ENCODE results near the gene RUNX2. TPM values are rescaled to one million over a fixed set of nuclear protein-coding genes. Genes with fewer than 3 reads are reported as not detected.

The RUNX2 gene
- total and polyA plus RNA-seq, 2 experiments from 2014 or later, result 0.66 to 1.7 TPM

DNA sequence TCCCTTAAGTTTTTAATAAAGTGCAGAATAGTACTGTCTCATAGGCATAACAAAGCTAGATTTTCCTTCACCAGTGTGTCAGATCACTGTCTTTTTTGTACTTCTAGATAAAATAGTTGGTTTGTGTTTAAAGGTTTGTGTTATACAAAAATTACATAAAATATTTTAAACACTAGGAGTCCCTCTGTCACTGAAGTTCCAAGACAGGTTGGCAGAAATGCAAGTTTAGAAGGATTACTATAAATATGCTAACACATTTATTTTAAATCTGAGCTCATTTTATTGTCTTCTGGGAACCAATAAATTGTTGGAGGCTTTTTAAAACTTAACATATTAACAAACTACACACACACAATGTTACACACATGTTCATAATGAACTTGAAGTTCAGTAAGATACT, 30.8 kb upstream of the RUNX2 start (continued):
- TF ChIP-seq CTCF (conservative IDR thresholded peaks at IDR 0.05; ENCODE audit: low read depth in 2 of 2), result no peak
- TF ChIP-seq, protein P1, sequence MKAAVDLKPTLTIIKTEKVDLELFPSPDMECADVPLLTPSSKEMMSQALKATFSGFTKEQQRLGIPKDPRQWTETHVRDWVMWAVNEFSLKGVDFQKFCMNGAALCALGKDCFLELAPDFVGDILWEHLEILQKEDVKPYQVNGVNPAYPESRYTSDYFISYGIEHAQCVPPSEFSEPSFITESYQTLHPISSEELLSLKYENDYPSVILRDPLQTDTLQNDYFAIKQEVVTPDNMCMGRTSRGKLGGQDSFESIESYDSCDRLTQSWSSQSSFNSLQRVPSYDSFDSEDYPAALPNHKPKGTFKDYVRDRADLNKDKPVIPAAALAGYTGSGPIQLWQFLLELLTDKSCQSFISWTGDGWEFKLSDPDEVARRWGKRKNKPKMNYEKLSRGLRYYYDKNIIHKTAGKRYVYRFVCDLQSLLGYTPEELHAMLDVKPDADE (IDR thresholded peaks at IDR 0.05), result no peak

DNA sequence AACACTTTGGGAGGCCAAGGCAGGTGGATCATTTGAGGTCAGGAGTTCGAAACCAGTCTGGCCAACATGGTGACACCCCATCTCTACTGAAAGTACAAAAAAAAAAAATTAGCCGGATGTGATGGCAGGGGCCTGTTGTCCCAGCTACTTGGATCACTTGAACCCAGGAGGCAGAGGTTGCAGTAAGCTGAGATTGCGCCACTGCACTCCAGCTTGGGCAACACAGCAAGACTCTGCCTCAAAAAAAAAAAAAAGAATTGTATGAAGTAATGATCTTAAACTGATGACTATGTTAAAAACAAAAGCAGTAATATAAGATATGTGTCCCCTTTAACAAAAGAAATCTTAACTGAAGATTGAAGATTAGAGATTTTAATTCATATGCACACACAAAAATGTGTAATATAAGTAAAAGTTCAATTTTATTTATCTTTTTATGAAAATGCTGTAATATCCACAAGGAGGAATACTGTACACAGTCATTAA, 29.0 kb upstream of the RUNX2 start:
- peaks cover 7% of the 10 kb centered on the region; the same call in 1 of the 3 replicates for H3K9me3 Mint-ChIP-seq
- no peak overlapping the region for H3K27ac ChIP-seq (ENCODE audit: low read depth)
- no peaks in the 10 kb centered on the region for H3F3A ChIP-seq (replicated peaks; ENCODE audit: low read depth)
- H3K9me2 ChIP-seq (ENCODE audit: insufficient read depth), result no peaks in the 10 kb centered on the region
- H3K36me3 Mint-ChIP-seq (ENCODE audit: low read depth), result peaks cover 5% of the 10 kb centered on the region; the same call in 1 of the 3 replicates
- no peak overlapping the region for H3K4me3 ChIP-seq
- H2AFZ ChIP-seq, result no peak overlapping the region
- DNase-seq (ENCODE audit: low spot score) (no peak), ATAC-seq (no peak)
- H3K27me3 ChIP-seq (ENCODE audit: insufficient read depth), result no peaks in the 10 kb centered on the region
- peaks cover 1% of the 10 kb centered on the region; the same call in 1 of the 2 replicates for H4K20me1 ChIP-seq (replicated peaks; ENCODE audit: insufficient read depth)
- H3K27ac Mint-ChIP-seq, result no peak overlapping the region
- H3K4me1 Mint-ChIP-seq, result no peaks in the 10 kb centered on the region
- no peaks in the 10 kb centered on the region for H3K27me3 Mint-ChIP-seq (ENCODE audit: insufficient read depth, low read depth, poor library complexity)
- TF ChIP-seq, protein P2, sequence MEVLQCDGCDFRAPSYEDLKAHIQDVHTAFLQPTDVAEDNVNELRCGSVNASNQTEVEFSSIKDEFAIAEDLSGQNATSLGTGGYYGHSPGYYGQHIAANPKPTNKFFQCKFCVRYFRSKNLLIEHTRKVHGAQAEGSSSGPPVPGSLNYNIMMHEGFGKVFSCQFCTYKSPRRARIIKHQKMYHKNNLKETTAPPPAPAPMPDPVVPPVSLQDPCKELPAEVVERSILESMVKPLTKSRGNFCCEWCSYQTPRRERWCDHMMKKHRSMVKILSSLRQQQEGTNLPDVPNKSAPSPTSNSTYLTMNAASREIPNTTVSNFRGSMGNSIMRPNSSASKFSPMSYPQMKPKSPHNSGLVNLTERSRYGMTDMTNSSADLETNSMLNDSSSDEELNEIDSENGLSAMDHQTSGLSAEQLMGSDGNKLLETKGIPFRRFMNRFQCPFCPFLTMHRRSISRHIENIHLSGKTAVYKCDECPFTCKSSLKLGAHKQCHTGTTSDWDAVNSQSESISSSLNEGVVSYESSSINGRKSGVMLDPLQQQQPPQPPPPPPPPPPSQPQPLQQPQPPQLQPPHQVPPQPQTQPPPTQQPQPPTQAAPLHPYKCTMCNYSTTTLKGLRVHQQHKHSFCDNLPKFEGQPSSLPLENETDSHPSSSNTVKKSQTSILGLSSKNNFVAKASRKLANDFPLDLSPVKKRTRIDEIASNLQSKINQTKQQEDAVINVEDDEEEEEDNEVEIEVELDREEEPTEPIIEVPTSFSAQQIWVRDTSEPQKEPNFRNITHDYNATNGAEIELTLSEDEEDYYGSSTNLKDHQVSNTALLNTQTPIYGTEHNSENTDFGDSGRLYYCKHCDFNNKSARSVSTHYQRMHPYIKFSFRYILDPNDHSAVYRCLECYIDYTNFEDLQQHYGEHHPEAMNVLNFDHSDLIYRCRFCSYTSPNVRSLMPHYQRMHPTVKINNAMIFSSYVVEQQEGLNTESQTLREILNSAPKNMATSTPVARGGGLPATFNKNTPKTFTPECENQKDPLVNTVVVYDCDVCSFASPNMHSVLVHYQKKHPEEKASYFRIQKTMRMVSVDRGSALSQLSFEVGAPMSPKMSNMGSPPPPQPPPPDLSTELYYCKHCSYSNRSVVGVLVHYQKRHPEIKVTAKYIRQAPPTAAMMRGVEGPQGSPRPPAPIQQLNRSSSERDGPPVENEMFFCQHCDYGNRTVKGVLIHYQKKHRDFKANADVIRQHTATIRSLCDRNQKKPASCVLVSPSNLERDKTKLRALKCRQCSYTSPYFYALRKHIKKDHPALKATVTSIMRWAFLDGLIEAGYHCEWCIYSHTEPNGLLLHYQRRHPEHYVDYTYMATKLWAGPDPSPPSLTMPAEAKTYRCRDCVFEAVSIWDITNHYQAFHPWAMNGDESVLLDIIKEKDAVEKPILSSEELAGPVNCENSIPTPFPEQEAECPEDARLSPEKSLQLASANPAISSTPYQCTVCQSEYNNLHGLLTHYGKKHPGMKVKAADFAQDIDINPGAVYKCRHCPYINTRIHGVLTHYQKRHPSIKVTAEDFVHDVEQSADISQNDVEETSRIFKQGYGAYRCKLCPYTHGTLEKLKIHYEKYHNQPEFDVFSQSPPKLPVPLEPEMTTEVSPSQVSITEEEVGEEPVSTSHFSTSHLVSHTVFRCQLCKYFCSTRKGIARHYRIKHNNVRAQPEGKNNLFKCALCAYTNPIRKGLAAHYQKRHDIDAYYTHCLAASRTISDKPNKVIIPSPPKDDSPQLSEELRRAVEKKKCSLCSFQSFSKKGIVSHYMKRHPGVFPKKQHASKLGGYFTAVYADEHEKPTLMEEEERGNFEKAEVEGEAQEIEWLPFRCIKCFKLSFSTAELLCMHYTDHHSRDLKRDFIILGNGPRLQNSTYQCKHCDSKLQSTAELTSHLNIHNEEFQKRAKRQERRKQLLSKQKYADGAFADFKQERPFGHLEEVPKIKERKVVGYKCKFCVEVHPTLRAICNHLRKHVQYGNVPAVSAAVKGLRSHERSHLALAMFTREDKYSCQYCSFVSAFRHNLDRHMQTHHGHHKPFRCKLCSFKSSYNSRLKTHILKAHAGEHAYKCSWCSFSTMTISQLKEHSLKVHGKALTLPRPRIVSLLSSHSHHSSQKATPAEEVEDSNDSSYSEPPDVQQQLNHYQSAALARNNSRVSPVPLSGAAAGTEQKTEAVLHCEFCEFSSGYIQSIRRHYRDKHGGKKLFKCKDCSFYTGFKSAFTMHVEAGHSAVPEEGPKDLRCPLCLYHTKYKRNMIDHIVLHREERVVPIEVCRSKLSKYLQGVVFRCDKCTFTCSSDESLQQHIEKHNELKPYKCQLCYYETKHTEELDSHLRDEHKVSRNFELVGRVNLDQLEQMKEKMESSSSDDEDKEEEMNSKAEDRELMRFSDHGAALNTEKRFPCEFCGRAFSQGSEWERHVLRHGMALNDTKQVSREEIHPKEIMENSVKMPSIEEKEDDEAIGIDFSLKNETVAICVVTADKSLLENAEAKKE (CRISPR knock-in tag; IDR thresholded peaks at IDR 0.05), result no peak
- TF ChIP-seq ZNF331 (CRISPR knock-in tag; IDR thresholded peaks at IDR 0.05; ENCODE audit: low read depth) (no peak), STAT1 (IDR thresholded peaks at IDR 0.05; ENCODE audit: unreplicated experiment) (no peak), EZH2phosphoT487 (IDR thresholded peaks at IDR 0.05; ENCODE audit: unreplicated experiment) (no peak), NANOG (IDR thresholded peaks at IDR 0.05; ENCODE audit: borderline replicate concordance) (no peak), JUNB (IDR thresholded peaks at IDR 0.05; ENCODE audit: unreplicated experiment) (no peak), CTCF (conservative IDR thresholded peaks at IDR 0.05; ENCODE audit: low read depth in 2 of 2) (no peak), EZH2 (IDR thresholded peaks at IDR 0.05; ENCODE audit: low read depth, unreplicated experiment) (no peak), POLR2AphosphoS5 (IDR thresholded peaks at IDR 0.05; ENCODE audit: low read depth) (no peak)
- H3K4me2 ChIP-seq, result no peak overlapping the region
- no peaks in the 10 kb centered on the region for H3K36me3 ChIP-seq (ENCODE audit: insufficient read depth)
- no peaks in the 10 kb centered on the region for H3K4me1 ChIP-seq (ENCODE audit: insufficient read depth)
- H3K4me3 Mint-ChIP-seq, result no peak overlapping the region
- no peaks in the 10 kb centered on the region; the same call in 1 of the 2 replicates for H3K79me2 ChIP-seq (replicated peaks; ENCODE audit: insufficient read depth)
